ENCODE data around the gene TOMM7.

- TF ChIP-seq CTCF (IDR thresholded peaks at IDR 0.05) = no peak
- TF ChIP-seq EP300 (IDR thresholded peaks at IDR 0.05) = no peak
These were observed 755 bp downstream of the TOMM7 start for GRCh38 chr7:22821702-22822485.

Data from stomach (tissue), 4 donors.